HepG2 (cell line): Measurements from ENCODE around the gene CTNNA2. TPM values are rescaled to one million over a fixed set of nuclear protein-coding genes. Genes with fewer than 3 reads are reported as not detected.
A peak's percentile ranks its signal among the peaks of the same experiment; 100 is the strongest.

Source experiments
- ATF6 ChIP-seq: sonication (generic); formaldehyde crosslinking; conservative IDR thresholded peaks from 2 replicates; pipeline ENCODE4 v1.4.0; 2020; ENCODE audit warnings: missing genetic modification reagents
- BATF2 ChIP-seq: sonication (generic); formaldehyde crosslinking; IDR thresholded peaks from 2 replicates; pipeline ENCODE4 v1.8.0; 2022; ENCODE audit warnings: mild to moderate bottlenecking, missing genetic modification reagents, moderate library complexity
- FOXP1 ChIP-seq, 2 experiments: fragments of 450-650 bp in 1 of 2; IDR thresholded peaks; 2 replicates each; pipeline ENCODE4 v1.6.1; 2017 to 2018; ENCODE audit warnings: antibody characterized with exemption in 1 of 2
- GMEB1 ChIP-seq: sonication (generic); formaldehyde crosslinking; IDR thresholded peaks from 2 replicates; pipeline ENCODE4 v1.5.1; 2020; ENCODE audit warnings: missing genetic modification reagents, mild to moderate bottlenecking, borderline replicate concordance
- GPBP1L1 ChIP-seq: sonication (generic); formaldehyde crosslinking; IDR thresholded peaks from 2 replicates; pipeline ENCODE4 v1.5.0; 2020; ENCODE audit warnings: mild to moderate bottlenecking, missing genetic modification reagents
- JUND ChIP-seq: sonication (generic); formaldehyde crosslinking; IDR thresholded peaks from 2 replicates; pipeline ENCODE4 v1.8.0; 2022; ENCODE audit warnings: mild to moderate bottlenecking, missing genetic modification reagents
- LCORL ChIP-seq, 2 experiments: fragments of 450-650 bp in 1 of 2; sonication (generic) in 1 of 2; formaldehyde crosslinking in 1 of 2; IDR thresholded peaks; 2 replicates each; pipeline versions ENCODE4 v1.5.0 to v1.6.1; 2017 to 2020; ENCODE audit warnings: antibody characterized with exemption in 1 of 2, missing genetic modification reagents in 1 of 2
- MBNL3 ChIP-seq: fragments of 250-450 bp; sonication (Bioruptor Pico); conservative IDR thresholded peaks from 2 replicates; pipeline ENCODE4 v1.8.0; 2022; ENCODE audit warnings: mild to moderate bottlenecking, inconsistent platforms
- PRMT3 ChIP-seq: sonication (generic); formaldehyde crosslinking; IDR thresholded peaks from 2 replicates; pipeline ENCODE4 v1.8.1; 2022; ENCODE audit warnings: low read depth, mild to moderate bottlenecking, moderate library complexity, missing genetic modification reagents, borderline replicate concordance
- RBM22 ChIP-seq: fragments of 200-400 bp; formaldehyde crosslinking; optimal IDR thresholded peaks from 2 replicates; pipeline ENCODE3; 2017; ENCODE audit warnings: mild to moderate bottlenecking, low read length, moderate library complexity
- ZNF232 ChIP-seq: sonication (generic); formaldehyde crosslinking; IDR thresholded peaks from 2 replicates; pipeline ENCODE4 v1.4.0; 2020; ENCODE audit warnings: missing genetic modification reagents, borderline replicate concordance
- ZNF33B ChIP-seq: sonication (generic); formaldehyde crosslinking; IDR thresholded peaks from 2 replicates; pipeline ENCODE4 v1.5.1; 2020; ENCODE audit warnings: mild to moderate bottlenecking, missing genetic modification reagents
- ZNF646 ChIP-seq: sonication (generic); formaldehyde crosslinking; IDR thresholded peaks from 2 replicates; pipeline ENCODE4 v1.9.0; 2021; ENCODE audit warnings: mild to moderate bottlenecking, missing genetic modification reagents
- ZNF670 ChIP-seq: sonication (generic); formaldehyde crosslinking; IDR thresholded peaks from 2 replicates; pipeline ENCODE4 v1.8.0; 2022; ENCODE audit warnings: mild to moderate bottlenecking, missing genetic modification reagents, borderline replicate concordance
- ZNF7 ChIP-seq: IDR thresholded peaks from 2 replicates; pipeline ENCODE4 v1.6.1; 2016; ENCODE audit warnings: missing biosample characterization, missing genetic modification reagents
- ZNF747 ChIP-seq: sonication (generic); formaldehyde crosslinking; IDR thresholded peaks from 2 replicates; pipeline ENCODE4 v1.8.1; 2023; ENCODE audit warnings: missing genetic modification reagents, mild to moderate bottlenecking, borderline replicate concordance
- polyA plus RNA-seq, 8 experiments: library from polyadenylated mRNA; depleted of rRNA in 3 of 8; stranded (reverse) in 7 of 8; unstranded in 1 of 8; fragments of >200 nt; fragmentation: Illumina TruSeq in 4 of 8; extraction: Trizol in 4 of 8; gene quantifications; 2 replicates each; pipeline versions ENCODE4 v1.2.1 to v1.2.3, GENCODE V29; 2011 to 2016; ENCODE audit warnings: low read depth in 4 of 8, missing spikeins in 1 of 8, mixed read lengths in 1 of 8; ENCODE audit not compliant: insufficient read depth in 1 of 8
- total RNA-seq, 5 experiments: library from RNA; depleted of rRNA; stranded (reverse); fragments of >200 nt; fragmentation: Illumina TruSeq; extraction: Trizol; gene quantifications; 2 replicates each; pipeline ENCODE4 v1.2.3, GENCODE V29; 2016; ENCODE audit warnings: low read depth in 1 of 5

The CTNNA2 gene
- total and polyA plus RNA-seq, 2 of the 13 experiments (the other 11 are each of a cell fraction or from before 2014, with no cell fraction given), result not detected

GRCh38 chr2:79511320-79511951, 1.4 kb upstream of the CTNNA2 start (continued):
- TF ChIP-seq GMEB1 (CRISPR knock-in tag), result no peak
- TF ChIP-seq PRMT3 (CRISPR knock-in tag), result 0 out of 2 replicates have a peak, but pooled peaks have one; percentile 62
- no peak for TF ChIP-seq FOXP1 (IDR thresholded peaks at IDR 0.05)
- TF ChIP-seq FOXP1 (CRISPR knock-in tag; IDR thresholded peaks at IDR 0.05), result no peak
- no peak for TF ChIP-seq GPBP1L1 (CRISPR knock-in tag)
- TF ChIP-seq MBNL3 (CRISPR knock-in tag), result no peak
- TF ChIP-seq ZNF646 (CRISPR knock-in tag), result no peak
- peak; percentile 93 for TF ChIP-seq ATF6 (CRISPR knock-in tag)
- no peak for TF ChIP-seq ZNF747 (CRISPR knock-in tag)
- TF ChIP-seq LCORL (IDR thresholded peaks at IDR 0.05), result no peak
- no peak for TF ChIP-seq LCORL (CRISPR knock-in tag; IDR thresholded peaks at IDR 0.05)
- no peak for TF ChIP-seq RBM22
- TF ChIP-seq ZNF33B (CRISPR knock-in tag), result no peak
- peak; percentile 56; the same call in 1 of the 2 replicates for TF ChIP-seq ZNF670 (CRISPR knock-in tag)
- TF ChIP-seq ZNF7 (CRISPR knock-in tag), result peak; percentile 57; the same call in 1 of the 2 replicates
- TF ChIP-seq JUND (CRISPR knock-in tag), result no peak
- TF ChIP-seq BATF2 (CRISPR knock-in tag), result peak; percentile 67; the same call in 1 of the 2 replicates
- peak; percentile 95 for TF ChIP-seq ZNF232 (CRISPR knock-in tag)
